ENCODE measurements around the gene CDH3. TPM values are rescaled to one million over a fixed set of nuclear protein-coding genes. Genes with fewer than 3 reads are reported as not detected.

The CDH3 gene
- total and polyA plus RNA-seq, 2 of the 8 experiments (the other 6 are each of a cell fraction or from before 2014, with no cell fraction given), result 146 to 171 TPM

DNA sequence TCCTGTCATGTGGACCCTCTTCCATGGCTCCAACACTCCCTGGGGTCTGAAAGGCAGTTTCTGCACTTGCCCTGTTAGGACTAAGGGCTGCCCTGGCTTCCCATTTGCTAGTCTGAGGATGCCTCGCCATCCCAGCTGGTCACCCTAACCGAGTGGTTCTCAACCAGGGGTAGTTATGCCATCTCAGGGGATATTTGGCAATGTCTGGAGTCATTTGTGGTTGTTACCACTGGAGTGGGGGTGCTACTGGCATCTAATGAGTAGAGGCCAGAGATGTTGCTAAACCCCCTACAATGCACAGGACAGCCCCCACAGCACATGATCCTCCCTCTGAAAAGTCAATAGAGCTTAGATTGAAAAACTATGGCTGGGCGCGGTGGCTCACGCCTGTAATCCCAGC lies 65.1 kb downstream of the CDH3 start (continued):
- TF ChIP-seq ZNF274 (IDR thresholded peaks at IDR 0.05; ENCODE audit: borderline replicate concordance, extremely low read depth, low read length) (no peak), CREB1 (IDR thresholded peaks at IDR 0.05) (no peak), POLR2AphosphoS5 (IDR thresholded peaks at IDR 0.05; ENCODE audit: low read depth, low read length) (no peak), SP4 (IDR thresholded peaks at IDR 0.05; ENCODE audit: low read length) (no peak), RBBP5 (IDR thresholded peaks at IDR 0.05; ENCODE audit: borderline replicate concordance, low read depth, low read length) (no peak), KDM4A (IDR thresholded peaks at IDR 0.05; ENCODE audit: low read depth, low read length, severe bottlenecking) (no peak), POU5F1 (IDR thresholded peaks at IDR 0.05; ENCODE audit: low read depth, low read length) (no peak), YY1 (IDR thresholded peaks at IDR 0.05; ENCODE audit: low read depth, low read length) (no peak), RNF2 (IDR thresholded peaks at IDR 0.05; ENCODE audit: borderline replicate concordance, low read depth, low read length, missing control alignments, poor library complexity, severe bottlenecking) (no peak)
